ENCODE data around the gene SNAP91.

DNA sequence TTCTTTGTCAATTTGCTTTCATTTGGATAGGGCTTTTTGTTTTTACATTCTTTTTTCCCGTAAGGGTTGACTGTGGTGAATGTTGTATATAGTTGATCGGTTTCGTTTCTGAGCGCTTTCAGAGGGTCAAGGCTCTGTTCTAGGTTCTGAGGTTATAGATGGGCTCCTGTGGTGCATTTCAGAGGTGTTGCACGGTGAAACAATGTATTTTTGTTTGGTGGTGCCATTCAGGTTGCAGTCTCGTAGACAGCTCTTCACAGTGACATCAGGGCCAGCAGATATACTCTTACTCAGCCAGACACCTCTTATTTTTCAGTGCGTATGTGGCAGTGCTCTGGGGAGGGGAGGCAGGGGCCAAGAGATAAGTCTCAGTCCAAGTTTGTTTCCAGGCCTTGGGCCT, 72.1 kb downstream of the SNAP91 start:
- TF ChIP-seq, protein P1, sequence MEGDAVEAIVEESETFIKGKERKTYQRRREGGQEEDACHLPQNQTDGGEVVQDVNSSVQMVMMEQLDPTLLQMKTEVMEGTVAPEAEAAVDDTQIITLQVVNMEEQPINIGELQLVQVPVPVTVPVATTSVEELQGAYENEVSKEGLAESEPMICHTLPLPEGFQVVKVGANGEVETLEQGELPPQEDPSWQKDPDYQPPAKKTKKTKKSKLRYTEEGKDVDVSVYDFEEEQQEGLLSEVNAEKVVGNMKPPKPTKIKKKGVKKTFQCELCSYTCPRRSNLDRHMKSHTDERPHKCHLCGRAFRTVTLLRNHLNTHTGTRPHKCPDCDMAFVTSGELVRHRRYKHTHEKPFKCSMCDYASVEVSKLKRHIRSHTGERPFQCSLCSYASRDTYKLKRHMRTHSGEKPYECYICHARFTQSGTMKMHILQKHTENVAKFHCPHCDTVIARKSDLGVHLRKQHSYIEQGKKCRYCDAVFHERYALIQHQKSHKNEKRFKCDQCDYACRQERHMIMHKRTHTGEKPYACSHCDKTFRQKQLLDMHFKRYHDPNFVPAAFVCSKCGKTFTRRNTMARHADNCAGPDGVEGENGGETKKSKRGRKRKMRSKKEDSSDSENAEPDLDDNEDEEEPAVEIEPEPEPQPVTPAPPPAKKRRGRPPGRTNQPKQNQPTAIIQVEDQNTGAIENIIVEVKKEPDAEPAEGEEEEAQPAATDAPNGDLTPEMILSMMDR (IDR thresholded peaks at IDR 0.05), result no peak
- no peak for TF ChIP-seq POLR2A (IDR thresholded peaks at IDR 0.05)

Measured in suprapubic skin (tissue), 3 donors.